ENCODE data around the gene CACNG3. TPM values are rescaled to one million over a fixed set of nuclear protein-coding genes. Genes with fewer than 3 reads are reported as not detected.
"Not testable (repeated sequence)": the region's sequence is repeated elsewhere in the genome, so short reads cannot be mapped to it uniquely, and the experiment has no call there.

The CACNG3 gene
- polyA plus RNA-seq, 1 donor from 2014 or later, result not detected

- Histone ChIP-seq H3K27ac (ENCODE audit: low read length) (no peak overlapping the region), H3K9me3 (ENCODE audit: low read length) (no peaks in the 10 kb centered on the region), H3K4me2 (ENCODE audit: low read length) (no peak overlapping the region), H3K36me3 (ENCODE audit: insufficient read depth, low read length) (no peaks in the 10 kb centered on the region), H3K27me3 (ENCODE audit: insufficient read depth, low read depth, low read length) (no peaks in the 10 kb centered on the region), H3K9me2 (ENCODE audit: insufficient read depth, low read length) (no peaks in the 10 kb centered on the region), H3K9ac (ENCODE audit: low read length) (no peak overlapping the region), H3F3A (ENCODE audit: insufficient read depth, low read length, poor library complexity, severe bottlenecking) (no peaks in the 10 kb centered on the region), H2AFZ (ENCODE audit: low read depth, low read length) (no peak overlapping the region), H3K79me2 (replicated peaks; ENCODE audit: insufficient read depth, low read length) (no peaks in the 10 kb centered on the region), H3K4me3 (ENCODE audit: low read length) (no peak overlapping the region), H4K20me1 (ENCODE audit: insufficient read depth) (no peaks in the 10 kb centered on the region)
- TF ChIP-seq REST (IDR thresholded peaks at IDR 0.05; ENCODE audit: borderline replicate concordance), result no peak
- no peak for TF ChIP-seq MXI1 (conservative IDR thresholded peaks at IDR 0.05; ENCODE audit: poor library complexity, severe bottlenecking)
- TF ChIP-seq RAD21 (conservative IDR thresholded peaks at IDR 0.05), result no peak
- TF ChIP-seq EP300 (conservative IDR thresholded peaks at IDR 0.05; ENCODE audit: poor library complexity, severe bottlenecking), result no peak
- TF ChIP-seq SMC3 (conservative IDR thresholded peaks at IDR 0.05; ENCODE audit: poor library complexity), result no peak
- TF ChIP-seq EZH2 (IDR thresholded peaks at IDR 0.05; ENCODE audit: borderline replicate concordance, insufficient read depth, low read length, poor library complexity, severe bottlenecking), result no peak
- no peak for TF ChIP-seq POLR2AphosphoS5 (IDR thresholded peaks at IDR 0.05)
- TF ChIP-seq TAF1 (IDR thresholded peaks at IDR 0.05; ENCODE audit: low read depth), result no peak
- TF ChIP-seq CTCF (IDR thresholded peaks at IDR 0.05; ENCODE audit: poor library complexity, severe bottlenecking), result no peak
Observed at GRCh38 chr16:24336491-24336890, 80.4 kb downstream of the CACNG3 start.

- H4K20me1 ChIP-seq (ENCODE audit: insufficient read depth), result no peaks in the 10 kb centered on the region
- H3K9ac ChIP-seq (ENCODE audit: low read length), result no peak overlapping the region
- TF ChIP-seq MXI1 (conservative IDR thresholded peaks at IDR 0.05; ENCODE audit: poor library complexity, severe bottlenecking) (no peak), REST (IDR thresholded peaks at IDR 0.05; ENCODE audit: borderline replicate concordance) (no peak), RAD21 (conservative IDR thresholded peaks at IDR 0.05) (no peak), EP300 (conservative IDR thresholded peaks at IDR 0.05; ENCODE audit: poor library complexity, severe bottlenecking) (no peak), SMC3 (conservative IDR thresholded peaks at IDR 0.05; ENCODE audit: poor library complexity) (no peak), CTCF (IDR thresholded peaks at IDR 0.05; ENCODE audit: poor library complexity, severe bottlenecking) (no peak), TAF1 (IDR thresholded peaks at IDR 0.05; ENCODE audit: low read depth) (no peak), EZH2 (IDR thresholded peaks at IDR 0.05; ENCODE audit: borderline replicate concordance, insufficient read depth, low read length, poor library complexity, severe bottlenecking) (no peak), POLR2AphosphoS5 (IDR thresholded peaks at IDR 0.05) (no peak)
- no peaks in the 10 kb centered on the region for H3K9me3 ChIP-seq (ENCODE audit: low read length)
- no peak overlapping the region for H3K4me2 ChIP-seq (ENCODE audit: low read length)
- H3K36me3 ChIP-seq (ENCODE audit: insufficient read depth, low read length), result no peaks in the 10 kb centered on the region
- no peak overlapping the region for H3K4me3 ChIP-seq (ENCODE audit: low read length)
- no peak overlapping the region for H2AFZ ChIP-seq (ENCODE audit: low read depth, low read length)
- H3K79me2 ChIP-seq (replicated peaks; ENCODE audit: insufficient read depth, low read length), result no peaks in the 10 kb centered on the region
- no peak overlapping the region for H3K27ac ChIP-seq (ENCODE audit: low read length)
- H3K27me3 ChIP-seq (ENCODE audit: insufficient read depth, low read depth, low read length), result no peaks in the 10 kb centered on the region
- no peaks in the 10 kb centered on the region for H3K9me2 ChIP-seq (ENCODE audit: insufficient read depth, low read length)
- no peaks in the 10 kb centered on the region for H3F3A ChIP-seq (ENCODE audit: insufficient read depth, low read length, poor library complexity, severe bottlenecking)
Observed at GRCh38 chr16:24337013-24337412, 80.9 kb downstream of the CACNG3 start.

GRCh38 chr16:24343829-24344228 is 87.7 kb downstream of the CACNG3 start:
- H3K36me3 ChIP-seq (ENCODE audit: insufficient read depth, low read length); H3F3A ChIP-seq (ENCODE audit: insufficient read depth, low read length, poor library complexity, severe bottlenecking); H3K27me3 ChIP-seq (ENCODE audit: insufficient read depth, low read depth, low read length); H3K4me3 ChIP-seq (ENCODE audit: low read length); H3K79me2 ChIP-seq (replicated peaks; ENCODE audit: insufficient read depth, low read length); H3K9ac ChIP-seq (ENCODE audit: low read length); H4K20me1 ChIP-seq (ENCODE audit: insufficient read depth); H3K27ac ChIP-seq (ENCODE audit: low read length); H3K4me2 ChIP-seq (ENCODE audit: low read length); H2AFZ ChIP-seq (ENCODE audit: low read depth, low read length); H3K9me3 ChIP-seq (ENCODE audit: low read length); H3K9me2 ChIP-seq (ENCODE audit: insufficient read depth, low read length): not testable (repeated sequence)

All from neural cell (in vitro differentiated cells).